Measurements from ENCODE around the gene HERC6. TPM values are rescaled to one million over a fixed set of nuclear protein-coding genes. Genes with fewer than 3 reads are reported as not detected.

Gene HERC6
- total RNA-seq (2021): 4.9 and 5.6 TPM in 2 replicates
- percentile 42 among the genes with signal in this experiment for Bru-seq, nascent RNA
- percentile 48 among the genes with signal in this experiment for BruChase-seq, experiment 1, labeled RNA remaining after a 2-hour chase
- BruChase-seq, experiment 2, labeled RNA remaining after a 6-hour chase: percentile 41 among the genes with signal in this experiment
- long read RNA-seq, partial matches to known transcripts: 0 of 6 reads
- long read RNA-seq, other reads (novel, unspliced or antisense): 3 of 6 reads

- Histone ChIP-seq H3F3A (ENCODE audit: insufficient read depth, low read depth) (no peaks in the 10 kb centered on the region), H3K79me2 (ENCODE audit: low read depth) (no peaks in the 10 kb centered on the region), H3K9me3 (ENCODE audit: insufficient read depth, low read depth) (no peaks in the 10 kb centered on the region), H3K27ac (peak within 1 kb of the TSS; percentile 91), H3K4me3 (peak within 1 kb of the TSS; percentile 74), H3K4me1 (replicated peaks; ENCODE audit: insufficient read depth) (no peaks in the 10 kb centered on the region), H3K9me2 (ENCODE audit: insufficient read depth) (no peaks in the 10 kb centered on the region), H2AFZ (peak within 1 kb of the TSS; percentile 95), H3K4me2 (peak within 1 kb of the TSS; percentile 69), H3K36me3 (ENCODE audit: low read depth) (no peaks in the 10 kb centered on the region), H3K27me3 (ENCODE audit: insufficient read depth, low read depth) (no peaks in the 10 kb centered on the region), H4K20me1 (ENCODE audit: insufficient read depth) (no peaks in the 10 kb centered on the region)
- DNase-seq: peak; percentile 64 to 80
- intact Hi-C loops (cut with micrococcal nuclease; ENCODE audit: unreplicated experiment): loop anchor here (1.0 to 5.0 kb wide), 4 partner anchors 77 to 160 kb away; partner anchors contain the start of gene PPM1K
- TF ChIP-seq EZH2 (IDR thresholded peaks at IDR 0.05; ENCODE audit: low read depth): no peak
- peak; percentile 66; the same call in 1 of the 2 replicates for TF ChIP-seq CTCF (conservative IDR thresholded peaks at IDR 0.05)
- CTCF ChIA-PET: interaction anchor here (0.6 kb wide), 1 partner anchor 17 kb away, joined by 3 read pairs; no protein-coding TSS in a partner anchor
- POLR2A ChIA-PET (ENCODE audit: unreplicated experiment): interaction anchor here (0.5 kb wide), 1 partner anchor 9 kb away, joined by 5 read pairs; no protein-coding TSS in a partner anchor
- no TSS peak for BruUV-seq (replicated peaks)
These were observed at the start of gene HERC6 for GRCh38 chr4:88378691-88379559. Gene HERC6 (plus strand): TSS chr4:88378852. CDS start chr4:88378922, 70 bp downstream.

- Histone ChIP-seq H3F3A (ENCODE audit: insufficient read depth, low read depth) (no peaks in the 10 kb centered on the region), H3K9me3 (ENCODE audit: insufficient read depth, low read depth) (no peaks in the 10 kb centered on the region), H3K9me2 (ENCODE audit: insufficient read depth) (no peaks in the 10 kb centered on the region), H2AFZ (no peak overlapping the region), H4K20me1 (ENCODE audit: insufficient read depth) (no peaks in the 10 kb centered on the region), H3K4me2 (no peak overlapping the region), H3K4me3 (no peak overlapping the region), H3K79me2 (ENCODE audit: low read depth) (no peaks in the 10 kb centered on the region), H3K4me1 (replicated peaks; ENCODE audit: insufficient read depth) (peaks cover 16% of the 10 kb centered on the region; the same call in 1 of the 2 replicates), H3K36me3 (ENCODE audit: low read depth) (no peaks in the 10 kb centered on the region), H3K27ac (no peak overlapping the region), H3K27me3 (ENCODE audit: insufficient read depth, low read depth) (no peaks in the 10 kb centered on the region)
- ChIA-PET CTCF (no interaction called here), POLR2A (ENCODE audit: unreplicated experiment) (no interaction called here)
- intact Hi-C loops (cut with micrococcal nuclease; ENCODE audit: unreplicated experiment): no loop called here
- BruUV-seq (replicated peaks): no TSS peak
- DNase-seq: no peak
- no peak for TF ChIP-seq CTCF (conservative IDR thresholded peaks at IDR 0.05)
- TF ChIP-seq EZH2 (IDR thresholded peaks at IDR 0.05; ENCODE audit: low read depth): no peak
These were observed 44.8 kb upstream of the HERC6 start for GRCh38 chr4:88333741-88334405.

GRCh38 chr4:88335092-88335665, 43.5 kb upstream of the HERC6 start:
- TF ChIP-seq EZH2 (IDR thresholded peaks at IDR 0.05; ENCODE audit: low read depth): no peak
- TF ChIP-seq CTCF (conservative IDR thresholded peaks at IDR 0.05): no peak
- no peak overlapping the region for H2AFZ ChIP-seq
- intact Hi-C loops (cut with micrococcal nuclease; ENCODE audit: unreplicated experiment): no loop called here
- H3K79me2 ChIP-seq (ENCODE audit: low read depth): no peaks in the 10 kb centered on the region
- ChIA-PET CTCF (no interaction called here), POLR2A (ENCODE audit: unreplicated experiment) (no interaction called here)
- H3K27ac ChIP-seq: no peak overlapping the region
- H3K4me3 ChIP-seq: no peak overlapping the region
- H3K27me3 ChIP-seq (ENCODE audit: insufficient read depth, low read depth): no peaks in the 10 kb centered on the region
- no peak overlapping the region for H3K4me2 ChIP-seq
- H3K36me3 ChIP-seq (ENCODE audit: low read depth): no peaks in the 10 kb centered on the region
- no peaks in the 10 kb centered on the region for H4K20me1 ChIP-seq (ENCODE audit: insufficient read depth)
- BruUV-seq (replicated peaks): no TSS peak
- DNase-seq: no peak
- H3F3A ChIP-seq (ENCODE audit: insufficient read depth, low read depth): no peaks in the 10 kb centered on the region
- H3K9me3 ChIP-seq (ENCODE audit: insufficient read depth, low read depth): no peaks in the 10 kb centered on the region
- H3K9me2 ChIP-seq (ENCODE audit: insufficient read depth): no peaks in the 10 kb centered on the region
- H3K4me1 ChIP-seq (replicated peaks; ENCODE audit: insufficient read depth): peaks cover 16% of the 10 kb centered on the region; the same call in 1 of the 2 replicates
